PC-9 (cell line): ENCODE measurements around the gene NPHP4. TPM values are rescaled to one million over a fixed set of nuclear protein-coding genes. Genes with fewer than 3 reads are reported as not detected.

Source experiments
- BruUV-seq: library from RNA; stranded (reverse); fragments of 400-500 nt; replicated peaks from 2 replicates; lab custom pipeline; 2021; lab: Mats Ljungman, UMichigan
- CTCF ChIA-PET: fragments of 300-600 bp; sonication (Branson Sonifier 250); formaldehyde crosslinking; loops from one replicate; lab custom pipeline; 2022; ENCODE audit warnings: antibody characterized with exemption; lab: Charles Lee
- POLR2A ChIA-PET: fragments of 300-600 bp; sonication (Branson Sonifier 250); formaldehyde crosslinking; loops from one replicate; lab custom pipeline; 2022; ENCODE audit warnings: antibody characterized with exemption; ENCODE audit not compliant: unreplicated experiment; lab: Charles Lee
- DNase-seq, 2 experiments: peaks; one replicate each; pipeline versions ENCODE4 v3.0.0 to v3.0.0-alpha.2; 2015 to 2022; ENCODE audit warnings: mixed read lengths in 1 of 2
- H2AFZ ChIP-seq: fragments of 200-600 bp; sonication (generic); 2 replicates; pipeline ENCODE4 v1.8.1; 2017; ENCODE audit warnings: antibody characterized with exemption
- H3F3A ChIP-seq: fragments of 200-600 bp; sonication (generic); 2 replicates; pipeline ENCODE4 v1.8.1; 2017; ENCODE audit warnings: antibody characterized with exemption, mild to moderate bottlenecking, low read depth; ENCODE audit not compliant: insufficient read depth
- H3K27ac ChIP-seq: fragments of 200-600 bp; sonication (generic); 2 replicates; pipeline ENCODE4 v1.6.1; 2016; ENCODE audit warnings: mixed run types
- H3K27me3 ChIP-seq: fragments of 200-600 bp; sonication (generic); 2 replicates; pipeline ENCODE4 v1.6.1; 2016; ENCODE audit warnings: low read depth, mixed run types; ENCODE audit not compliant: insufficient read depth
- H3K36me3 ChIP-seq: fragments of 200-600 bp; sonication (generic); 2 replicates; pipeline ENCODE4 v1.6.1; 2016; ENCODE audit warnings: low read depth, mixed run types
- H3K4me1 ChIP-seq: fragments of 200-600 bp; sonication (generic); replicated peaks from 2 replicates; pipeline ENCODE4 v1.6.1; 2016; ENCODE audit warnings: mixed run types; ENCODE audit not compliant: insufficient read depth
- H3K4me2 ChIP-seq: fragments of 200-600 bp; sonication (generic); 2 replicates; pipeline ENCODE4 v1.6.1; 2017; ENCODE audit warnings: mixed run types
- H3K4me3 ChIP-seq: fragments of 200-600 bp; sonication (generic); 2 replicates; pipeline ENCODE4 v1.6.1; 2016; ENCODE audit warnings: mixed run types
- H3K79me2 ChIP-seq: fragments of 200-600 bp; sonication (generic); 2 replicates; pipeline ENCODE4 v1.6.1; 2017; ENCODE audit warnings: low read depth, mixed run types
- H3K9me2 ChIP-seq: fragments of 200-600 bp; sonication (generic); 2 replicates; pipeline ENCODE4 v1.8.1; 2017; ENCODE audit warnings: mild to moderate bottlenecking; ENCODE audit not compliant: insufficient read depth
- H3K9me3 ChIP-seq: fragments of 200-600 bp; sonication (generic); 2 replicates; pipeline ENCODE4 v1.8.1; 2016; ENCODE audit warnings: low read depth; ENCODE audit not compliant: insufficient read depth
- H4K20me1 ChIP-seq: fragments of 200-600 bp; sonication (generic); 2 replicates; pipeline ENCODE4 v1.8.1; 2017; ENCODE audit not compliant: insufficient read depth
- EZH2 ChIP-seq: fragments of 200-600 bp; sonication (generic); IDR thresholded peaks from 2 replicates; pipeline ENCODE4 v1.8.0; 2017; ENCODE audit warnings: antibody characterized with exemption, low read depth
- intact Hi-C: fragments of 100-400 bp; cut with micrococcal nuclease; formaldehyde crosslinking; loops from one replicate; pipeline ENCODE4 v1.10.0; 2022; ENCODE audit not compliant: unreplicated experiment
- total RNA-seq: library from RNA; stranded (reverse); gene quantifications from 2 replicates; pipeline ENCODE4 v1.2.3, GENCODE V29; 2021
- TF ChIP-seq, protein P1 (sequence below): fragments of 200-600 bp; sonication (generic); conservative IDR thresholded peaks from 2 replicates; pipeline ENCODE4 v1.6.1; 2017; ENCODE audit warnings: mixed run types, antibody characterized with exemption, mild to moderate bottlenecking, moderate library complexity

Gene NPHP4
- total RNA-seq, 1 experiment from 2014 or later, result 17.9 TPM

DNA sequence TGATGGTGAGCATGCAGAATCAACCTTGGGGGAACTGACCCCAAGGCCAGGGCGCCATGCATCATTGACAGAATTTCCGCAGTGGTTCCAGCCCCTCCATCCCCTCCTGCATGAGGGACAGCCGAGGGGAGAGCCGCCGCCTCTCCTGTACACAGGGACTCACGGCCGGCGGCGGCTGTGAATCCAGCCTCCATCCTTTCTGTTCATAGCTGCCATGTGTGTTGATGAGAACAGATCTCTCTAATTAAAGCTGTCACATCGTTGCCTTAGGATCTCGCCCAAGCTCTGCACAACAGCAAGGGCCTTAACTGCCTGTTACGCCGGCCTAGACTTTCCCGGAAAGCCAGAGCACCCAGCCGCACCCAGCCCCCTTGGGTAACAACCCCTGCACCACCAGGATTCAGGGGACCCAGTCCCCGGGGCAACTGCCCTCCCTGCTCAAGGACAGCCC lies 151.6 kb downstream of the NPHP4 start:
- no peaks in the 10 kb centered on the region for H3K79me2 ChIP-seq
- ChIA-PET POLR2A (no interaction called here), CTCF (no interaction called here)
- H3K4me1 ChIP-seq, result no peaks in the 10 kb centered on the region
- no peaks in the 10 kb centered on the region for H3K36me3 ChIP-seq
- H3K27me3 ChIP-seq, result peaks cover 93% of the 10 kb centered on the region
- no peaks in the 10 kb centered on the region for H4K20me1 ChIP-seq
- no peak overlapping the region for H2AFZ ChIP-seq
- no peak overlapping the region for H3K27ac ChIP-seq
- no peak overlapping the region for H3K4me3 ChIP-seq
- intact Hi-C loops, result no loop called here
- H3K9me3 ChIP-seq, result no peaks in the 10 kb centered on the region
- no peaks in the 10 kb centered on the region for H3F3A ChIP-seq
- TF ChIP-seq, protein P1, sequence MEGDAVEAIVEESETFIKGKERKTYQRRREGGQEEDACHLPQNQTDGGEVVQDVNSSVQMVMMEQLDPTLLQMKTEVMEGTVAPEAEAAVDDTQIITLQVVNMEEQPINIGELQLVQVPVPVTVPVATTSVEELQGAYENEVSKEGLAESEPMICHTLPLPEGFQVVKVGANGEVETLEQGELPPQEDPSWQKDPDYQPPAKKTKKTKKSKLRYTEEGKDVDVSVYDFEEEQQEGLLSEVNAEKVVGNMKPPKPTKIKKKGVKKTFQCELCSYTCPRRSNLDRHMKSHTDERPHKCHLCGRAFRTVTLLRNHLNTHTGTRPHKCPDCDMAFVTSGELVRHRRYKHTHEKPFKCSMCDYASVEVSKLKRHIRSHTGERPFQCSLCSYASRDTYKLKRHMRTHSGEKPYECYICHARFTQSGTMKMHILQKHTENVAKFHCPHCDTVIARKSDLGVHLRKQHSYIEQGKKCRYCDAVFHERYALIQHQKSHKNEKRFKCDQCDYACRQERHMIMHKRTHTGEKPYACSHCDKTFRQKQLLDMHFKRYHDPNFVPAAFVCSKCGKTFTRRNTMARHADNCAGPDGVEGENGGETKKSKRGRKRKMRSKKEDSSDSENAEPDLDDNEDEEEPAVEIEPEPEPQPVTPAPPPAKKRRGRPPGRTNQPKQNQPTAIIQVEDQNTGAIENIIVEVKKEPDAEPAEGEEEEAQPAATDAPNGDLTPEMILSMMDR, result no peak
- no peak for TF ChIP-seq EZH2
- no peak for DNase-seq
- BruUV-seq, result no TSS peak
- H3K9me2 ChIP-seq, result no peaks in the 10 kb centered on the region
- no peak overlapping the region for H3K4me2 ChIP-seq

DNA sequence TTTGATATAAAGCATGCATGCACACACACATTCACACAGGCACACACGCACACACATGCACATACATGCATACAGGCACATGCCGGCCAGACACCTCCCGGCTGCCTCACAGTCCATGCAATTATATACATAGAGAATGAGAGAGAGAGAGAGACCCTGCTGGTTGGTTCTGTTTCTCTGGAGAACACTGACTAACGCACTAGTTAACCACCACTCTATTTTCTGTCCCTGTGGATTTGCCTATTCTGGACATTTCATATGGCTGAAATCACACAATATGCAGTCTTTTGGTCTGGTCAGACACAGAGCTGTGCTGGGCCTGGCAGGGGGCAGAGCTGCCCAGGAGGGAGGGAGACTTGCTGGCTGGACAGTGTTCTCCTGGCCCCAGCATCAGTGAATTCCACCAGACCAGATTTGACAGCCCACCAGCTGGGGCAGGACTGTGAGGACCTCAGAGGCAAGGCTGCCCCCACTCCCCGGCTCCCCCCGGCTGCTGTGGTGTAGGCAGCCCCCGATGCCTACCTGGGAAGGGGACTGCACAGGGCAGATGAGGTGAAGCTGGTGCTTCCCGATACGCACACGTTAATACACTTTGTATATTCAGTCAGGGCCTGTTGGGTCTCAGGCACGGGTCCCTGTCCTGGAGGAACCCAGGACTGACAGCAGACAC lies 152.2 kb downstream of the NPHP4 start:
- Histone ChIP-seq H3K27ac (no peak overlapping the region), H3K9me3 (no peaks in the 10 kb centered on the region), H4K20me1 (no peaks in the 10 kb centered on the region), H3F3A (no peaks in the 10 kb centered on the region), H2AFZ (no peak overlapping the region), H3K4me3 (no peak overlapping the region), H3K9me2 (no peaks in the 10 kb centered on the region), H3K36me3 (no peaks in the 10 kb centered on the region), H3K4me2 (no peak overlapping the region), H3K79me2 (no peaks in the 10 kb centered on the region), H3K27me3 (peaks cover 94% of the 10 kb centered on the region), H3K4me1 (no peaks in the 10 kb centered on the region)
- intact Hi-C loops, result no loop called here
- TF ChIP-seq, protein P1, result no peak
- TF ChIP-seq EZH2, result no peak
- POLR2A ChIA-PET, result no interaction called here
- CTCF ChIA-PET, result no interaction called here
- no TSS peak for BruUV-seq
- no peak for DNase-seq

DNA sequence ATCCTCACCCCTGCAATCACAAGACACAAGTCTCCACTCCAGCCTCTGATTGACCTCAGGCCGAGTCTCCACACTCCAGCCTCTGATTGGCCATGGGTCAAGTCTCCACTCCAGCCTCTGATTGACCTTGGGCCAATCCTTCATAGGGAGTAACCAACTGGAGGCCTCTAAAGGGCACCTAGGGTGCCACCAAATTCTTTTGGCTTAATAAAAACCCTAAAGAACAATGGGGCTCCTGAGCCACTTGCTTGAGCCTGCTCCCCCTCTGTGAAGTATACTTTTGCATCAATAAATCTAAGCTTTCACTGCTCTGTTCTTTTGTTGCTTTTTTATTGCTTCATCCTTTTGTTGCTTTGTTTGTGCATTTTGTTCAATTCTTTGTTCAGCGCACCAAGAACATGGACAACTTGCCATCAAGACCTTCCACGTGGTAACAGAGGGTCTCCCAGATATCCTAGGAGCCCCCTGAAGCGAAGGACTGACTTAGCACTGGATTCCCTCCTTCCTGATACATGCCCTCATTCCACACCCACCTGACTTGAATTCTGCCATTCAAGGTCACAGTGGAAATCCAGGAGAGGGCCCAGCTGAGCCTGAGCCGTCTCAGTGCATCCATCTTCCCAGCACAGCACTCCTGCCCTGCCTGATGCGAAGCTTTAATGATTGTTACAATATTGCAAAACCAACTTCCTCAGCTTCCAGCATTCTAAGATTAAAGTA lies 152.9 kb downstream of the NPHP4 start:
- ChIA-PET CTCF (no interaction called here), POLR2A (no interaction called here)
- Histone ChIP-seq H2AFZ (no peak overlapping the region), H3K4me1 (no peaks in the 10 kb centered on the region), H3K9me2 (no peaks in the 10 kb centered on the region), H3K4me3 (no peak overlapping the region), H3F3A (no peaks in the 10 kb centered on the region), H4K20me1 (no peaks in the 10 kb centered on the region), H3K9me3 (no peaks in the 10 kb centered on the region), H3K79me2 (no peaks in the 10 kb centered on the region), H3K27ac (no peak overlapping the region), H3K27me3 (peaks cover 94% of the 10 kb centered on the region), H3K4me2 (no peak overlapping the region), H3K36me3 (no peaks in the 10 kb centered on the region)
- no TSS peak for BruUV-seq
- DNase-seq, result no peak
- intact Hi-C loops, result no loop called here
- TF ChIP-seq EZH2, result no peak
- TF ChIP-seq, protein P1, result no peak
